AML-193 (cell line): Measurements from ENCODE around the gene SLC6A13.
"Not testable (repeated sequence)": the region's sequence is repeated elsewhere in the genome, so short reads cannot be mapped to it uniquely, and the experiment has no call there.

Experiments used
- DNase-seq, 2 experiments: peaks; one replicate each; lab custom pipeline; 2025; lab: John Stamatoyannopoulos, UW

SLC6A13 gene

GRCh38 chr12:264269-264668 lies 1.6 kb upstream of the SLC6A13 start:
- no peak for DNase-seq

- DNase-seq, result no peak
These were observed 938 bp upstream of the SLC6A13 start for GRCh38 chr12:263574-263973.

- no peak for DNase-seq
These were observed 523 bp downstream of the SLC6A13 start for GRCh38 chr12:262113-262512.

- DNase-seq, result no peak
These were observed 4.9 kb downstream of the SLC6A13 start for GRCh38 chr12:257521-258321.

- no peak for DNase-seq
These were observed 5.7 kb downstream of the SLC6A13 start for GRCh38 chr12:256958-257357.

GRCh38 chr12:256225-256624 lies 6.4 kb downstream of the SLC6A13 start:
- DNase-seq, result no peak

- DNase-seq, result no peak
These were observed 7.7 kb downstream of the SLC6A13 start for GRCh38 chr12:254912-255311.

- DNase-seq, result no peak
These were observed 8.6 kb downstream of the SLC6A13 start for GRCh38 chr12:254039-254438.

- no peak for DNase-seq
These were observed 9.4 kb downstream of the SLC6A13 start for GRCh38 chr12:253116-253831.

- no peak for DNase-seq
These were observed 10.0 kb downstream of the SLC6A13 start for GRCh38 chr12:252636-253035.

GRCh38 chr12:247271-247670 lies 15.4 kb downstream of the SLC6A13 start:
- DNase-seq, result no peak

GRCh38 chr12:243381-243780 lies 19.3 kb downstream of the SLC6A13 start:
- no peak for DNase-seq

- no peak for DNase-seq
These were observed 20.1 kb downstream of the SLC6A13 start for GRCh38 chr12:242496-242895.

- DNase-seq, result no peak
These were observed 21.4 kb downstream of the SLC6A13 start for GRCh38 chr12:241266-241665.

- DNase-seq, result no peak
These were observed 22.1 kb downstream of the SLC6A13 start for GRCh38 chr12:240566-240965.

GRCh38 chr12:238736-239398 lies 23.8 kb downstream of the SLC6A13 start:
- no peak for DNase-seq

- no peak for DNase-seq
These were observed 24.5 kb downstream of the SLC6A13 start for GRCh38 chr12:238116-238515.

- DNase-seq, result no peak
These were observed 25.4 kb downstream of the SLC6A13 start for GRCh38 chr12:237026-237815.

- DNase-seq, result no peak
These were observed 26.2 kb downstream of the SLC6A13 start for GRCh38 chr12:236445-236844.

GRCh38 chr12:235967-236366 lies 26.7 kb downstream of the SLC6A13 start:
- DNase-seq, result not testable (repeated sequence)

- DNase-seq, result no peak
These were observed 27.7 kb downstream of the SLC6A13 start for GRCh38 chr12:234891-235415.

GRCh38 chr12:234019-234418 lies 28.6 kb downstream of the SLC6A13 start:
- DNase-seq, result no peak
